Stimulated activated CD4-positive, alpha-beta T cell treated with anti-CD3 and anti-CD28 coated beads, Interleukin-12 subunit alpha, Interleukin-12 subunit beta, amount 100 ng/mL, for 4 hours (primary cell): ENCODE measurements around the gene MBD3L2B.
"Not testable (repeated sequence)": the region's sequence is repeated elsewhere in the genome, so short reads cannot be mapped to it uniquely, and the experiment has no call there.

Source experiments
- DNase-seq: peaks from one replicate; pipeline ENCODE4 v3.0.0-alpha.2; 2020

The MBD3L2B gene

GRCh38 chr19:7021331-7021730 is at the start of gene MBD3L2B:
TSS of gene MBD3L2B (minus strand) at chr19:7021431. CDS start at chr19:7021397, 34 bp downstream.
- DNase-seq = not testable (repeated sequence)

- no peak for DNase-seq
These were observed 48.6 kb upstream of the MBD3L2B start for GRCh38 chr19:7069904-7070226.

GRCh38 chr19:7069042-7069903 is 48.0 kb upstream of the MBD3L2B start, which contains the start of gene ZNF557:
TSS of gene ZNF557 (plus strand) at chr19:7069703. CDS start at chr19:7075075, 5,372 bp downstream.
- DNase-seq = peak; percentile 99

- DNase-seq = no peak
These were observed 47.4 kb upstream of the MBD3L2B start for GRCh38 chr19:7068599-7068998.

GRCh38 chr19:7067716-7068115 is 46.5 kb upstream of the MBD3L2B start:
- DNase-seq = no peak

GRCh38 chr19:7067122-7067521 is 45.9 kb upstream of the MBD3L2B start:
- DNase-seq = not testable (repeated sequence)

GRCh38 chr19:7063764-7064418 is 42.7 kb upstream of the MBD3L2B start:
- DNase-seq = no peak

GRCh38 chr19:7063339-7063738 is 42.1 kb upstream of the MBD3L2B start:
- no peak for DNase-seq

GRCh38 chr19:7059977-7060376 is 38.7 kb upstream of the MBD3L2B start:
- DNase-seq = not testable (repeated sequence)

- not testable (repeated sequence) for DNase-seq
These were observed 37.3 kb upstream of the MBD3L2B start, which contains the start of gene MBD3L3 for GRCh38 chr19:7058576-7058975. TSS of gene MBD3L3 (minus strand) at chr19:7058676. CDS start at chr19:7058605, 71 bp downstream.

GRCh38 chr19:7056371-7056770 is 35.1 kb upstream of the MBD3L2B start:
- DNase-seq = not testable (repeated sequence)

- not testable (repeated sequence) for DNase-seq
These were observed 34.4 kb upstream of the MBD3L2B start for GRCh38 chr19:7055679-7056078.

- not testable (repeated sequence) for DNase-seq
These were observed 33.6 kb upstream of the MBD3L2B start for GRCh38 chr19:7054635-7055368.

GRCh38 chr19:7052896-7053295 is 31.7 kb upstream of the MBD3L2B start:
- not testable (repeated sequence) for DNase-seq

- not testable (repeated sequence) for DNase-seq
These were observed 30.2 kb upstream of the MBD3L2B start for GRCh38 chr19:7051421-7051820.

- not testable (repeated sequence) for DNase-seq
These were observed 27.8 kb upstream of the MBD3L2B start, which contains the start of gene MBD3L2 for GRCh38 chr19:7049021-7049420. TSS of gene MBD3L2 (plus strand) at chr19:7049321. CDS start at chr19:7049374, 53 bp downstream.

- DNase-seq = not testable (repeated sequence)
These were observed 20.3 kb upstream of the MBD3L2B start for GRCh38 chr19:7041563-7041962.

GRCh38 chr19:7040079-7040478 is 18.8 kb upstream of the MBD3L2B start, which contains the start of gene MBD3L4:
TSS of gene MBD3L4 (minus strand) at chr19:7040179. CDS start at chr19:7040144, 35 bp downstream.
- not testable (repeated sequence) for DNase-seq

- DNase-seq = not testable (repeated sequence)
These were observed 9.0 kb upstream of the MBD3L2B start, which contains the start of gene MBD3L5 for GRCh38 chr19:7030278-7030677. TSS of gene MBD3L5 (plus strand) at chr19:7030578. CDS start at chr19:7030612, 34 bp downstream.

GRCh38 chr19:7028790-7029189 is 7.6 kb upstream of the MBD3L2B start:
- not testable (repeated sequence) for DNase-seq

- no peak for DNase-seq
These were observed 2.4 kb downstream of the MBD3L2B start for GRCh38 chr19:7018828-7019227.

- no peak for DNase-seq
These were observed 7.6 kb downstream of the MBD3L2B start for GRCh38 chr19:7013678-7014077.
